Measurements from ENCODE around the gene BBS4.
"Not testable (repeated sequence)": the region's sequence is repeated elsewhere in the genome, so short reads cannot be mapped to it uniquely, and the experiment has no call there.

DNA sequence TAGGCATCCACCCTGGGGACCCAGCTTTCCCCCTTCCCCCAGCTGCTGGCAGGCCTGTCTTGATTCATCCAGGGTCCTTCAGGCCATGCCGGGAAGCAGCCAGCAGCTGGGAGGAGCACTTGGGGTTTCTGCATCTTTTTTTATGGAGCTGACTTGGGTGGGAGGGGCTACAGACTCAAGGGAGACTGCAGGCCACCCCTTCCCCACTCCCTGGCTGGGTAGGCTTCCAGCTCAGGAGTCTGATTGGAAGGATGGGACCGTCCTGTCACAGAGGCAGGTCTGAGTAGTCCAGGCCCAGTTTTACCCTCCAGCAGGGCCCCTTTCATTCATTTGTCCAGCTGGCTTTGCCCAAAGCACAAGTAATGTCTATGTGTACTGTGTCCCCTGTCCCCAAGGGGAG is 43.7 kb upstream of the BBS4 start:
- TF ChIP-seq, protein P1, sequence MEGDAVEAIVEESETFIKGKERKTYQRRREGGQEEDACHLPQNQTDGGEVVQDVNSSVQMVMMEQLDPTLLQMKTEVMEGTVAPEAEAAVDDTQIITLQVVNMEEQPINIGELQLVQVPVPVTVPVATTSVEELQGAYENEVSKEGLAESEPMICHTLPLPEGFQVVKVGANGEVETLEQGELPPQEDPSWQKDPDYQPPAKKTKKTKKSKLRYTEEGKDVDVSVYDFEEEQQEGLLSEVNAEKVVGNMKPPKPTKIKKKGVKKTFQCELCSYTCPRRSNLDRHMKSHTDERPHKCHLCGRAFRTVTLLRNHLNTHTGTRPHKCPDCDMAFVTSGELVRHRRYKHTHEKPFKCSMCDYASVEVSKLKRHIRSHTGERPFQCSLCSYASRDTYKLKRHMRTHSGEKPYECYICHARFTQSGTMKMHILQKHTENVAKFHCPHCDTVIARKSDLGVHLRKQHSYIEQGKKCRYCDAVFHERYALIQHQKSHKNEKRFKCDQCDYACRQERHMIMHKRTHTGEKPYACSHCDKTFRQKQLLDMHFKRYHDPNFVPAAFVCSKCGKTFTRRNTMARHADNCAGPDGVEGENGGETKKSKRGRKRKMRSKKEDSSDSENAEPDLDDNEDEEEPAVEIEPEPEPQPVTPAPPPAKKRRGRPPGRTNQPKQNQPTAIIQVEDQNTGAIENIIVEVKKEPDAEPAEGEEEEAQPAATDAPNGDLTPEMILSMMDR (IDR thresholded peaks at IDR 0.05; ENCODE audit: low read depth, low read length): not testable (repeated sequence)
- TF ChIP-seq EZH2phosphoT487 (IDR thresholded peaks at IDR 0.05; ENCODE audit: low read depth): not testable (repeated sequence)

Data from OCI-LY3 (cell line).